ENCODE measurements around the gene DICER1.
"Not testable (repeated sequence)": the region's sequence is repeated elsewhere in the genome, so short reads cannot be mapped to it uniquely, and the experiment has no call there.

DICER1 gene

GRCh38 chr14:95157327-95158189 lies at the start of gene DICER1:
DICER1 (minus strand) TSS chr14:95157529; CDS start chr14:95133458, 24,071 bp downstream.
- peak; percentile 99 for DNase-seq (ENCODE audit: low spot score)
- in situ Hi-C loops (cut with MboI; ENCODE audit: low pct_unique_long_range_greater_than_20kb, low sequenced_read_pairs, unreplicated experiment) = no loop called here
- no peak for TF ChIP-seq CTCF (IDR thresholded peaks at IDR 0.05; ENCODE audit: extremely low read depth, insufficient read depth, missing control alignments)

GRCh38 chr14:95206534-95206933 lies 49.2 kb upstream of the DICER1 start:
- no peak for TF ChIP-seq CTCF (IDR thresholded peaks at IDR 0.05; ENCODE audit: extremely low read depth, insufficient read depth, missing control alignments)
- in situ Hi-C loops (cut with MboI; ENCODE audit: low pct_unique_long_range_greater_than_20kb, low sequenced_read_pairs, unreplicated experiment) = loop anchor here (25.0 kb wide), 1 partner anchor 494 kb away; no protein-coding TSS in a partner anchor

GRCh38 chr14:95204705-95205104 lies 47.4 kb upstream of the DICER1 start:
- in situ Hi-C loops (cut with MboI; ENCODE audit: low pct_unique_long_range_greater_than_20kb, low sequenced_read_pairs, unreplicated experiment) = loop anchor here (25.0 kb wide), 1 partner anchor 492 kb away; no protein-coding TSS in a partner anchor
- DNase-seq (ENCODE audit: low spot score) = no peak
- TF ChIP-seq CTCF (IDR thresholded peaks at IDR 0.05; ENCODE audit: extremely low read depth, insufficient read depth, missing control alignments) = no peak

More at GRCh38 chr14:95206534-95206933, 49.2 kb upstream of the DICER1 start:
- DNase-seq (ENCODE audit: low spot score) = no peak

- in situ Hi-C loops (cut with MboI; ENCODE audit: low pct_unique_long_range_greater_than_20kb, low sequenced_read_pairs, unreplicated experiment) = loop anchor here (25.0 kb wide), 1 partner anchor 489 kb away; no protein-coding TSS in a partner anchor
These were observed 44.4 kb upstream of the DICER1 start for GRCh38 chr14:95201745-95202144.

GRCh38 chr14:95200404-95200803 lies 43.1 kb upstream of the DICER1 start:
- DNase-seq (ENCODE audit: low spot score) = no peak
- in situ Hi-C loops (cut with MboI; ENCODE audit: low pct_unique_long_range_greater_than_20kb, low sequenced_read_pairs, unreplicated experiment) = loop anchor here (25.0 kb wide), 1 partner anchor 488 kb away; no protein-coding TSS in a partner anchor
- no peak for TF ChIP-seq CTCF (IDR thresholded peaks at IDR 0.05; ENCODE audit: extremely low read depth, insufficient read depth, missing control alignments)

More at GRCh38 chr14:95201745-95202144, 44.4 kb upstream of the DICER1 start:
- DNase-seq (ENCODE audit: low spot score) = not testable (repeated sequence)

GRCh38 chr14:95199298-95199983 lies 42.1 kb upstream of the DICER1 start:
- no peak for DNase-seq (ENCODE audit: low spot score)
- TF ChIP-seq CTCF (IDR thresholded peaks at IDR 0.05; ENCODE audit: extremely low read depth, insufficient read depth, missing control alignments) = no peak
- in situ Hi-C loops (cut with MboI; ENCODE audit: low pct_unique_long_range_greater_than_20kb, low sequenced_read_pairs, unreplicated experiment) = no loop called here
